Fibroblast of the aortic adventitia (primary cell): ENCODE data around the gene PRDM7. TPM values are rescaled to one million over a fixed set of nuclear protein-coding genes. Genes with fewer than 3 reads are reported as not detected.

Experiments used
- DNase-seq: peaks from one replicate; pipeline ENCODE4 v3.0.0-alpha.2; 2010; ENCODE audit warnings: low read depth
- H3K4me3 ChIP-seq: 2 replicates; pipeline ENCODE4 v1.5.1; 2011; ENCODE audit warnings: low read depth, mild to moderate bottlenecking, control low read depth, low read length, moderate library complexity
- CTCF ChIP-seq: IDR thresholded peaks from 2 replicates; pipeline ENCODE4 v1.5.1; 2011; ENCODE audit warnings: mild to moderate bottlenecking, low read length, control low read depth, inconsistent platforms; ENCODE audit not compliant: insufficient read depth
- total RNA-seq: library from RNA; depleted of rRNA; stranded (reverse); fragments of >200 nt; gene quantifications from 2 replicates; pipeline ENCODE4 v1.2.3, GENCODE V29; 2012; ENCODE audit warnings: low replicate concordance

Gene PRDM7
- total RNA-seq, 1 donor: not detected

DNA sequence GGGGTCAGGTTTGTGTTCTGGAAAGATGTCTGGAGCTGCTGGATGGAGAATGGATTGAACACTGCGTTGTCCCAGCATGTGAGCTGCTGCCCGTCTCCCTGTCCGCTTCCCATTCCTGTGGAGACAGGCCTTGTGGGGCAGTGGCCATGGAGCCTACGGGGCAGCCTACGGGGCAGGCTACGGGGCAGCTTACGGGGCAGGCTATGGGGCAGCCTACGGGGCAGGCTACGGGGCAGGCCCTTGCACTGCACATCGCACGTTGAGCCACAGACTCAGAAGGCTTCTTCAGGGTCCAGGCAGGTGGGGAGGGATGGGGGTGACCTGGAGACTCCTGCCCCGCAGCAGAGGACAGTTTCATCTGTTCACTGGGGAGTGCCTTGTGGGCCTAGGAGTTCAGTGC is 48.1 kb downstream of the PRDM7 start:
- no peak for TF ChIP-seq CTCF
- DNase-seq: no peak
- no peak overlapping the region for H3K4me3 ChIP-seq

- no peak overlapping the region for H3K4me3 ChIP-seq
- TF ChIP-seq CTCF: no peak
- no peak for DNase-seq
Measured at GRCh38 chr16:90027611-90028010, 49.5 kb downstream of the PRDM7 start.

GRCh38 chr16:90026135-90026534 is 51.0 kb downstream of the PRDM7 start:
- no peak for DNase-seq
- no peak overlapping the region for H3K4me3 ChIP-seq
- no peak for TF ChIP-seq CTCF

- DNase-seq: no peak
- peak overlapping the region; percentile 83 for H3K4me3 ChIP-seq
Measured at GRCh38 chr16:90023078-90023447, 54.1 kb downstream of the PRDM7 start.

GRCh38 chr16:90022209-90023077 is 54.7 kb downstream of the PRDM7 start:
- peak; percentile 3 for TF ChIP-seq CTCF
- peak overlapping the region; percentile 83 for H3K4me3 ChIP-seq
- DNase-seq: peak; percentile 84

More at GRCh38 chr16:90023078-90023447, 54.1 kb downstream of the PRDM7 start:
- no peak for TF ChIP-seq CTCF

- no peak for TF ChIP-seq CTCF
- no peak overlapping the region for H3K4me3 ChIP-seq
- DNase-seq: peak; percentile 28
Measured at GRCh38 chr16:90020838-90021382, 56.2 kb downstream of the PRDM7 start.
